Measurements from ENCODE around the gene TNFRSF17.
"Not testable (repeated sequence)": the region's sequence is repeated elsewhere in the genome, so short reads cannot be mapped to it uniquely, and the experiment has no call there.

Gene TNFRSF17

GRCh38 chr16:11970292-11970691 is 5.3 kb downstream of the TNFRSF17 start:
- DNase-seq (ENCODE audit: low read depth): not testable (repeated sequence)

- DNase-seq (ENCODE audit: low read depth): no peak
Measured at GRCh38 chr16:11972128-11972527, 7.1 kb downstream of the TNFRSF17 start.

GRCh38 chr16:11973070-11973469 is 8.1 kb downstream of the TNFRSF17 start:
- DNase-seq (ENCODE audit: low read depth): no peak

GRCh38 chr16:11976850-11977375 is 11.9 kb downstream of the TNFRSF17 start:
- no peak for DNase-seq (ENCODE audit: low read depth)

- no peak for DNase-seq (ENCODE audit: low read depth)
Measured at GRCh38 chr16:11977376-11978041, 12.5 kb downstream of the TNFRSF17 start.

GRCh38 chr16:11978080-11978479 is 13.1 kb downstream of the TNFRSF17 start:
- no peak for DNase-seq (ENCODE audit: low read depth)

GRCh38 chr16:11979013-11979672 is 14.1 kb downstream of the TNFRSF17 start:
- no peak for DNase-seq (ENCODE audit: low read depth)

GRCh38 chr16:11980136-11980844 is 15.3 kb downstream of the TNFRSF17 start:
- no peak for DNase-seq (ENCODE audit: low read depth)

GRCh38 chr16:11985250-11985649 is 20.2 kb downstream of the TNFRSF17 start:
- DNase-seq (ENCODE audit: low read depth): no peak

GRCh38 chr16:11986521-11987057 is 21.6 kb downstream of the TNFRSF17 start:
- DNase-seq (ENCODE audit: low read depth): no peak

- no peak for DNase-seq (ENCODE audit: low read depth)
Measured at GRCh38 chr16:11988258-11988978, 23.4 kb downstream of the TNFRSF17 start.

- DNase-seq (ENCODE audit: low read depth): no peak
Measured at GRCh38 chr16:11990702-11991390, 25.8 kb downstream of the TNFRSF17 start.

- DNase-seq (ENCODE audit: low read depth): no peak
Measured at GRCh38 chr16:11992008-11992584, 27.1 kb downstream of the TNFRSF17 start.

- no peak for DNase-seq (ENCODE audit: low read depth)
Measured at GRCh38 chr16:11992586-11993524, 27.8 kb downstream of the TNFRSF17 start.

GRCh38 chr16:11994143-11995119 is 29.4 kb downstream of the TNFRSF17 start:
- DNase-seq (ENCODE audit: low read depth): no peak

GRCh38 chr16:11996433-11997330 is 31.7 kb downstream of the TNFRSF17 start:
- no peak for DNase-seq (ENCODE audit: low read depth)

GRCh38 chr16:12000032-12000431 is 35.0 kb downstream of the TNFRSF17 start:
- DNase-seq (ENCODE audit: low read depth): no peak

All from activated T-cell treated with anti-CD3 and anti-CD28 coated beads for 48 hours (primary cell).